HL-60 (cell line): ENCODE data around the gene TLR10.

Experiments
- DNase-seq, 2 experiments: peaks; one replicate each; pipeline ENCODE4 v3.0.0-alpha.2; 2010 to 2020; ENCODE audit warnings: low read depth in 1 of 2, low spot score in 1 of 2
- H3K27ac ChIP-seq: fragments of 250-450 bp; sonication (Bioruptor Pico); replicated peaks from 2 replicates; pipeline ENCODE4 v1.5.1; 2020; ENCODE audit warnings: mild to moderate bottlenecking, moderate library complexity
- H3K27me3 ChIP-seq: fragments of 250-450 bp; sonication (Bioruptor Pico); 2 replicates; pipeline ENCODE4 v1.5.1; 2021; ENCODE audit warnings: mild to moderate bottlenecking, moderate library complexity; ENCODE audit not compliant: insufficient read depth, poor library complexity, severe bottlenecking
- H3K4me3 ChIP-seq: replicated peaks from 2 replicates; pipeline ENCODE4 v1.5.1; 2011; ENCODE audit warnings: mild to moderate bottlenecking, control low read depth, low read length; ENCODE audit not compliant: insufficient read depth
- CTCF ChIP-seq: IDR thresholded peaks from one replicate; pipeline ENCODE4 v1.5.1; 2011; ENCODE audit warnings: low read length, control low read depth, inconsistent platforms; ENCODE audit not compliant: insufficient read depth
- GABPA ChIP-seq: IDR thresholded peaks from 2 replicates; pipeline ENCODE4 v1.6.1; 2012; ENCODE audit warnings: low read depth
- POLR2AphosphoS5 ChIP-seq: IDR thresholded peaks from 2 replicates; pipeline ENCODE4 v1.6.1; 2012; ENCODE audit warnings: low read depth
- SPI1 ChIP-seq: IDR thresholded peaks from 2 replicates; pipeline ENCODE4 v1.6.1; 2012; ENCODE audit warnings: low read depth, mild to moderate bottlenecking, borderline replicate concordance
- TF ChIP-seq, protein P1 (sequence below): IDR thresholded peaks from 2 replicates; pipeline ENCODE4 v1.6.1; 2012; ENCODE audit warnings: low read depth; ENCODE audit not compliant: insufficient replicate concordance

TLR10 gene

GRCh38 chr4:38730493-38730829 is 52.3 kb downstream of the TLR10 start:
- H3K27ac ChIP-seq: no peak overlapping the region
- no peak for DNase-seq
- TF ChIP-seq SPI1 (no peak), POLR2AphosphoS5 (no peak), GABPA (no peak), CTCF (no peak)
- TF ChIP-seq, protein P1, sequence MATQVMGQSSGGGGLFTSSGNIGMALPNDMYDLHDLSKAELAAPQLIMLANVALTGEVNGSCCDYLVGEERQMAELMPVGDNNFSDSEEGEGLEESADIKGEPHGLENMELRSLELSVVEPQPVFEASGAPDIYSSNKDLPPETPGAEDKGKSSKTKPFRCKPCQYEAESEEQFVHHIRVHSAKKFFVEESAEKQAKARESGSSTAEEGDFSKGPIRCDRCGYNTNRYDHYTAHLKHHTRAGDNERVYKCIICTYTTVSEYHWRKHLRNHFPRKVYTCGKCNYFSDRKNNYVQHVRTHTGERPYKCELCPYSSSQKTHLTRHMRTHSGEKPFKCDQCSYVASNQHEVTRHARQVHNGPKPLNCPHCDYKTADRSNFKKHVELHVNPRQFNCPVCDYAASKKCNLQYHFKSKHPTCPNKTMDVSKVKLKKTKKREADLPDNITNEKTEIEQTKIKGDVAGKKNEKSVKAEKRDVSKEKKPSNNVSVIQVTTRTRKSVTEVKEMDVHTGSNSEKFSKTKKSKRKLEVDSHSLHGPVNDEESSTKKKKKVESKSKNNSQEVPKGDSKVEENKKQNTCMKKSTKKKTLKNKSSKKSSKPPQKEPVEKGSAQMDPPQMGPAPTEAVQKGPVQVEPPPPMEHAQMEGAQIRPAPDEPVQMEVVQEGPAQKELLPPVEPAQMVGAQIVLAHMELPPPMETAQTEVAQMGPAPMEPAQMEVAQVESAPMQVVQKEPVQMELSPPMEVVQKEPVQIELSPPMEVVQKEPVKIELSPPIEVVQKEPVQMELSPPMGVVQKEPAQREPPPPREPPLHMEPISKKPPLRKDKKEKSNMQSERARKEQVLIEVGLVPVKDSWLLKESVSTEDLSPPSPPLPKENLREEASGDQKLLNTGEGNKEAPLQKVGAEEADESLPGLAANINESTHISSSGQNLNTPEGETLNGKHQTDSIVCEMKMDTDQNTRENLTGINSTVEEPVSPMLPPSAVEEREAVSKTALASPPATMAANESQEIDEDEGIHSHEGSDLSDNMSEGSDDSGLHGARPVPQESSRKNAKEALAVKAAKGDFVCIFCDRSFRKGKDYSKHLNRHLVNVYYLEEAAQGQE: no peak
- H3K27me3 ChIP-seq: no peaks in the 10 kb centered on the region
- H3K4me3 ChIP-seq: no peak overlapping the region

DNA sequence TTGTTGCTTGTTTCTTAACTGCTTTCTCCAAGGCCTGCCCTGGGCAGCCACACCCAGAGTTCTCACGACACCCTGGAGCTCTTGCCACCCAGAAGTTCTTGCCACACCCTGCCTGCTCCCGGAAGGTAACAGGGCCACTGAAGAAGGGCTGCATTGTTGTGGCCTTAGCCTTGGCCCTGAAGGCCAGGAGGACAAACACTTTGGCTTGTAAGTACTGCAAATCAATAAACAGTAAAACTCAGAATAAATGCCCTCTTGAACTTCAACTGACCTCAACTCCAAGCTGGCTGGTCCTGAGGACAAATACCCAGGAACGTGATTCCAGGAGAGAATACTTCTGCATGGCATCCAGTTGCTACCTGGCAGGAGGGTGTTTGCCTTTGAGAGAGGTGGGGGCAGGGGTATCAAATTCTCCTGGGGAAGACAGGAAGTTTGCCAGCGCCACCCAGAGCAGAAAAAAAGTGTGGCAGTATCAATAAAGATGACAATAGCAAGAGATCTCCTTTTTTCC is 54.1 kb downstream of the TLR10 start:
- no peak for TF ChIP-seq POLR2AphosphoS5
- TF ChIP-seq CTCF: no peak
- TF ChIP-seq SPI1: no peak
- TF ChIP-seq, protein P1: no peak
- TF ChIP-seq GABPA: no peak
- no peak for DNase-seq
- no peaks in the 10 kb centered on the region for H3K27me3 ChIP-seq
- H3K4me3 ChIP-seq: no peak overlapping the region
- no peak overlapping the region for H3K27ac ChIP-seq

DNA sequence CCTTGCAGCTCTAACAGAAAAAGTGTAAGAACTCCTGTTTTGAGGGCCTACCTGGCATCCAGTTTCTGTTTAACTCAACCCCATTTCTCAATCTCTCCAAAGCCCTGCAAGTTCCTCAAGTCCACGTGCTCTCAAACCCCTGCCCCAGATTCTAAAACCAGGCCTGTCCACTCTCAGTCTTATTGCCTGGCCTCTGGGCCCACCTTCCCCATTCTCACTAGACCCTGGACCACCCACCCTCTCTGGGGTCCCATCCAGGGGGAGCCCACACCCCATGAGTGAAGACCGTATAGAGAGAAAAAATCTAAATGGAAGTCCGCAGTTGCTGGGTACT is 58.3 kb downstream of the TLR10 start:
- Histone ChIP-seq H3K27me3 (no peaks in the 10 kb centered on the region), H3K27ac (no peak overlapping the region), H3K4me3 (no peak overlapping the region)
- TF ChIP-seq SPI1 (no peak), GABPA (no peak), CTCF (no peak), POLR2AphosphoS5 (no peak)
- TF ChIP-seq, protein P1: no peak
- no peak for DNase-seq
